ENCODE data around the gene IL17RB. TPM values are rescaled to one million over a fixed set of nuclear protein-coding genes. Genes with fewer than 3 reads are reported as not detected.

The IL17RB gene
- total RNA-seq, 1 donor from 2014 or later, result 2.5 TPM

GRCh38 chr3:53860196-53860595, 13.8 kb downstream of the IL17RB start:
- DNase-seq (ENCODE audit: low read depth), result no peak
- TF ChIP-seq CTCF (conservative IDR thresholded peaks at IDR 0.05; ENCODE audit: low read depth, low read length), result no peak
- H3K4me3 ChIP-seq (ENCODE audit: low read depth, low read length), result no peak overlapping the region

- no peak overlapping the region for H3K4me3 ChIP-seq (ENCODE audit: low read depth, low read length)
- no peak for DNase-seq (ENCODE audit: low read depth)
- TF ChIP-seq CTCF (conservative IDR thresholded peaks at IDR 0.05; ENCODE audit: low read depth, low read length), result no peak
These were observed 15.9 kb downstream of the IL17RB start for GRCh38 chr3:53862241-53862640.

GRCh38 chr3:53863145-53863544, 16.8 kb downstream of the IL17RB start:
- DNase-seq (ENCODE audit: low read depth), result no peak
- no peak for TF ChIP-seq CTCF (conservative IDR thresholded peaks at IDR 0.05; ENCODE audit: low read depth, low read length)
- H3K4me3 ChIP-seq (ENCODE audit: low read depth, low read length), result no peak overlapping the region

- no peak for TF ChIP-seq CTCF (conservative IDR thresholded peaks at IDR 0.05; ENCODE audit: low read depth, low read length)
- no peak for DNase-seq (ENCODE audit: low read depth)
These were observed 19.5 kb downstream of the IL17RB start for GRCh38 chr3:53865732-53866499.

GRCh38 chr3:53880396-53881345, 34.3 kb downstream of the IL17RB start:
- H3K4me3 ChIP-seq (ENCODE audit: low read depth, low read length), result peak overlapping the region; percentile 84
- no peak for DNase-seq (ENCODE audit: low read depth)
- TF ChIP-seq CTCF (conservative IDR thresholded peaks at IDR 0.05; ENCODE audit: low read depth, low read length), result no peak

More at GRCh38 chr3:53865732-53866499, 19.5 kb downstream of the IL17RB start:
- H3K4me3 ChIP-seq (ENCODE audit: low read depth, low read length), result no peak overlapping the region

- peak within 1 kb of the TSS; percentile 84 for H3K4me3 ChIP-seq (ENCODE audit: low read depth, low read length)
- peak; percentile 24 for TF ChIP-seq CTCF (conservative IDR thresholded peaks at IDR 0.05; ENCODE audit: low read depth, low read length)
- no peak for DNase-seq (ENCODE audit: low read depth)
These were observed 35.6 kb downstream of the IL17RB start, which contains the start of gene ACTR8 for GRCh38 chr3:53881691-53882593. ACTR8 (minus strand) TSS chr3:53882152; CDS start chr3:53882101, 51 bp downstream.
